GM12872 (cell line): ENCODE data around the gene ZBTB20.

Source experiments
- CTCF ChIP-seq: IDR thresholded peaks from 3 replicates; pipeline ENCODE4 v1.5.1; 2011; ENCODE audit warnings: low read depth, mild to moderate bottlenecking, low read length, moderate library complexity; ENCODE audit not compliant: insufficient read depth

The ZBTB20 gene

GRCh38 chr3:115090712-115091111, 56.4 kb downstream of the ZBTB20 start:
- no peak for TF ChIP-seq CTCF

- no peak for TF ChIP-seq CTCF
Observed at GRCh38 chr3:115089481-115089880, 57.6 kb downstream of the ZBTB20 start.

- no peak for TF ChIP-seq CTCF
Observed at GRCh38 chr3:115087512-115087911, 59.6 kb downstream of the ZBTB20 start.

- no peak for TF ChIP-seq CTCF
Observed at GRCh38 chr3:115086344-115086743, 60.7 kb downstream of the ZBTB20 start.

GRCh38 chr3:115085197-115085865, 61.8 kb downstream of the ZBTB20 start:
- peak; percentile 30; the same call in 1 of the 3 replicates for TF ChIP-seq CTCF

GRCh38 chr3:115084686-115085085, 62.4 kb downstream of the ZBTB20 start:
- TF ChIP-seq CTCF = no peak

GRCh38 chr3:115082260-115082659, 64.8 kb downstream of the ZBTB20 start:
- no peak for TF ChIP-seq CTCF
